ENCODE data around the gene DNASE2B.

The DNASE2B gene

DNA sequence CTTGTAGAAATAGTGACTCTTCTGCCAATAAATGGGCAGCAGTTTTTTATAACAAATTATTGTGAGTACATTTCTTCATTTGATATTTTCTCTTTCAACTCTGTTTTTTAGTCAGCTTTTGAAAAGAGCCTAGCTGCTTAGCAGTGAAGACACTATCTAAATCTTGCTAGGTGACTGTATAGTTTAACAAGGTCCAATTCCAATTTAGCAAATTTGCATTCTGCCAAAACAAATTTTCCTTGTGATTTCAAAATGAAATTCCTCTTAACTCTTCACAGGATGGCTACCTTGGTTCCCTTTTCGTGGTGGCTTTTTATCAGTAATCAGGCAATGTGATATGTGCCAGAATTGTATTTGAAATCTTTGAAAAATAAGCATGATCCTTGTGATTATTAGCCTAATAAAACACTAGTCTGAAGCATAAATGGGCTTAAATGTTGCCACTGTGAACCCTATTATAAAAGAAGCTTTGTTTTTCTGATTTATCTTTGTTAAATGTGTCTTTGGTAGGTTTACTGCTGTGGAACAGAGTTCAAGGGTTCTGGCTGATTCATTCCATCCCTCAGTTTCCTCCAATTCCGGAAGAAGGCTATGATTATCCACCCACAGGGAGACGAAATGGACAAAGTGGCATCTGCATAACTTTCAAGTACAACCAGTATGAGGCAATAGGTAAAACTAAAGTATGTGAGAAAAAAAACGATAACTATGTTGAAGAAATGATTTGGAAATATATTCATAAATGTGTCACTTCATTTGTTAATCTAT is 12.2 kb downstream of the DNASE2B start:
- no peak overlapping the region for H3K4me3 ChIP-seq (ENCODE audit: low read depth, low read length)
- DNase-seq (ENCODE audit: low read depth): no peak
- TF ChIP-seq, protein P1, sequence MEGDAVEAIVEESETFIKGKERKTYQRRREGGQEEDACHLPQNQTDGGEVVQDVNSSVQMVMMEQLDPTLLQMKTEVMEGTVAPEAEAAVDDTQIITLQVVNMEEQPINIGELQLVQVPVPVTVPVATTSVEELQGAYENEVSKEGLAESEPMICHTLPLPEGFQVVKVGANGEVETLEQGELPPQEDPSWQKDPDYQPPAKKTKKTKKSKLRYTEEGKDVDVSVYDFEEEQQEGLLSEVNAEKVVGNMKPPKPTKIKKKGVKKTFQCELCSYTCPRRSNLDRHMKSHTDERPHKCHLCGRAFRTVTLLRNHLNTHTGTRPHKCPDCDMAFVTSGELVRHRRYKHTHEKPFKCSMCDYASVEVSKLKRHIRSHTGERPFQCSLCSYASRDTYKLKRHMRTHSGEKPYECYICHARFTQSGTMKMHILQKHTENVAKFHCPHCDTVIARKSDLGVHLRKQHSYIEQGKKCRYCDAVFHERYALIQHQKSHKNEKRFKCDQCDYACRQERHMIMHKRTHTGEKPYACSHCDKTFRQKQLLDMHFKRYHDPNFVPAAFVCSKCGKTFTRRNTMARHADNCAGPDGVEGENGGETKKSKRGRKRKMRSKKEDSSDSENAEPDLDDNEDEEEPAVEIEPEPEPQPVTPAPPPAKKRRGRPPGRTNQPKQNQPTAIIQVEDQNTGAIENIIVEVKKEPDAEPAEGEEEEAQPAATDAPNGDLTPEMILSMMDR (IDR thresholded peaks at IDR 0.05; ENCODE audit: insufficient read depth, low read depth, low read length, missing control alignments): no peak

DNA sequence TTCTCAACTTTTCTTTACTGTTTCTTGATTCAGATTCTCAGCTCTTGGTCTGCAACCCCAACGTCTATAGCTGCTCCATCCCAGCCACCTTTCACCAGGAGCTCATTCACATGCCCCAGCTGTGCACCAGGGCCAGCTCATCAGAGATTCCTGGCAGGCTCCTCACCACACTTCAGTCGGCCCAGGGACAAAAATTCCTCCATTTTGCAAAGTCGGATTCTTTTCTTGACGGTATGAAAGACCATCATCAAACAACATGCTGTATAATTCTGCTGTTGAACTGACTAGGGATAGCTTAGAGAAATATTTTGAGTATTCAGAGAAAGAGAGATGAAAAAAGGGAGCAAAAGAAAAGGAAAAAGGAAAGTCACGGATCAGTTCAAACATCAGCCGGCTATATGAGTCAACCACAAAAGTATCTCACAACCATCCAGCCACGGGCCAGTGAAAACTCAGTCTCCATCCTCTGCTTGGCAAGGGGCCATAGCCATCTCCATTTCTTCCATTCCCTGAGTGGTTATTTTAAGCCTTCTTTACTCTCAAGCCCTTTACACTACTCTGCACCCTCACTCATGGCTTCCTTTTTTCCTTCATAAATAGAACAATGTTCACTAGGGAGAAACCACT is 14.1 kb downstream of the DNASE2B start:
- H3K4me3 ChIP-seq (ENCODE audit: low read depth, low read length): no peak overlapping the region
- TF ChIP-seq, protein P1 (IDR thresholded peaks at IDR 0.05; ENCODE audit: insufficient read depth, low read depth, low read length, missing control alignments): no peak

DNA sequence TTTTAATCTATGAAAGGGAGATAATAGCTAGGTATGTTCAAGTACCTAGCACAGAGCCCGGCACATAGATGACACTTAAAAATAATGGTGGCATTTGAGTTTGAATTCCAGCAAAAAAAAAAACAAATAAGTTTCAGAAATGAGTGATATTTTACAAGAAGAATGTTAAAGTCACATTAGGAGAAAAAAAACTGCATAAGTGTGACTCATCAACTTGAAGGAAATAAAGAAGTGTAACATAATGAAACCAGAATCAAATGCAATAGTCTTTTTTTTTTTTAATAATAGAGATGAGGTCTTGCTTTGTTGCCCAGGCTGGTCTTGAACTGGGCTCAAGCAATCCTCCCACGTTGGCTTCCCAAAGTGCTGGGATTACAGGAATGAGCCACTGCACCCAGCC is 17.1 kb downstream of the DNASE2B start:
- no peak for DNase-seq (ENCODE audit: low read depth)
- TF ChIP-seq, protein P1 (IDR thresholded peaks at IDR 0.05; ENCODE audit: insufficient read depth, low read depth, low read length, missing control alignments): no peak
- H3K4me3 ChIP-seq (ENCODE audit: low read depth, low read length): no peak overlapping the region

More for the DNA sequence above, 14.1 kb downstream of the DNASE2B start:
- no peak for DNase-seq (ENCODE audit: low read depth)

DNA sequence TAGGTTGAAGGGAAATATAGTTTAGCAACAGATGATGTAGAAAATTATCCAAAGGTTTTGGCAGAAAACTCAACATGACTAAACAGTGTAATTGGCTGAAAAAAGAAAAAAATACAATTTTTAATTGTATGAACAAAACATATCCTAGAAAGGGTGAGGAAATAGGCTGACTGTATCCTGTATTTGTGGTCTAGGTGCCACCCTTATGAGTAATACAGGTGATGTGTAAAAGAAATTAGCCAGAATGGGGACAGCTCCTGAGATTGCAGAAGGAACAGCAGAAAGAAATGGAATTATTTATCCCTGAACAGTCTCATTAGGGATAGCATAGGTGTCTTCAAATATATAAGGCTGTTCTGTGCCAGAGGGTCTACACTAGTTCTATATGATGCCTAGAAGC is 24.6 kb downstream of the DNASE2B start:
- TF ChIP-seq, protein P1 (IDR thresholded peaks at IDR 0.05; ENCODE audit: insufficient read depth, low read depth, low read length, missing control alignments): no peak
- no peak for DNase-seq (ENCODE audit: low read depth)
- no peak overlapping the region for H3K4me3 ChIP-seq (ENCODE audit: low read depth, low read length)

DNA sequence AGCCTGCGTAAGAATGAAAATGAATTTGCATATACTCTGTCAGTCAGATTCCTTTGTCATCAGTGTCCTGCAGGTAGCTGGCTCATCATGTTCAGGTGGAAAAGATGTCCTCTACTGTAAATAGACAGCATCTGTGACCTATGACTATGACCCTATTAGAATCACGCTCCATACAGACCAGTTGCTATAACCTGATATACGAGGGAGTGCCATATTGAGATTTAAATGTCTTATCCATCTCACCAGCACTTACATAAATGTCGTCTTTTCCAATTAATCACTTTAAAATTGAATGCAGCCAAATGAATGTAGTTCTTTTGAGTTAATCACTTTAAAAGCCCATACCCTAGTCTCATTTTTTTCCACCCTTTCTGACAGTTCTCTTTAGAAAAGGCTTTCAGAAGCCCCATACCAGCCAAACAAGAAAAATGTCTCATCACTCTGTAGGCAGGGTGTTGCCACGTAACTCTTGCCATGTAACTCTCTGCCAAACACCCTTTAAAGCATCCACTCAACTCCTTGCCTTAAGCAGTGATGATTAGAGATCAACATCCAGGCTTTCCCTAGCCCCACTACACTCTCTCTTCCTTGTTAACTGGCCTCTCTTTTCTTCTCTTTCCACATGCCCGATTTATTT is 26.3 kb downstream of the DNASE2B start:
- no peak for DNase-seq (ENCODE audit: low read depth)
- H3K4me3 ChIP-seq (ENCODE audit: low read depth, low read length): no peak overlapping the region

DNA sequence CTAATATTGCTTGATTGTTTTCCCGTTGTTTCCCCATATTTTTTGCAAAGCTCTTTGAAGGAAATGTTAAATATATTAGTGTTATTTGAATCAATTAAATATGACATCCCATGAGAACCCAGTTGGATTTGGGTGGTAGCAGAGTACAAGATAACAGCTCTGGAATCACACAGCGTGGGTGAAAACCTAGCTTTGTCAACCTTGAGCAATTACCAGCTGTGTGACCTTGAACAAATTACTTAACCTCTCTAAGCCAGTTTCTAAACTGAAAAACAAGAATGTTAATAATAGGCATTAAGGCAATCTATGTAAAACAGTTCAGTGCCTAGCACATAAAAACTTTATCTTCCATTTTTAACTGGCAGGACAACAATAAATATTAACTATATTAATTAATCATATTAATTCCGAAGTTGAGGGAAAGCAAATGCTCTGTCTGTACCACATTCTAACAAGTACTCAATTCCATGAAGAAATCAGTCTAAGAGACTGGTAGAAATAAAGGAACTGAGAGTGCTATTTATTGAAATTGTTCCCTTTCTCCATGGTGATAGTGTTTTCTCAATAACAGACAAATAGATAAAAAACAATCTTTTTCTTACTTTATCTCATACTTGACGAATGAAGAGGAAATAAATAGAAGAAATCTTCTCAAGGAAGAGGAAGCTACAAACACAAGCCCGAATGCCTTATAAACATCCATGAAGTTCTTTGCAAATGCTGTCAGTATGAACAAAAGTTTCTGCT is 27.0 kb downstream of the DNASE2B start:
- TF ChIP-seq, protein P1 (IDR thresholded peaks at IDR 0.05; ENCODE audit: insufficient read depth, low read depth, low read length, missing control alignments): no peak
- no peak for DNase-seq (ENCODE audit: low read depth)
- H3K4me3 ChIP-seq (ENCODE audit: low read depth, low read length): no peak overlapping the region

More for the DNA sequence above, 26.3 kb downstream of the DNASE2B start:
- TF ChIP-seq, protein P1 (IDR thresholded peaks at IDR 0.05; ENCODE audit: insufficient read depth, low read depth, low read length, missing control alignments): no peak
